OCI-LY3 (cell line): ENCODE data around the gene MYL11.

Experiments
- H2AFZ ChIP-seq: fragments of 200-600, 300-600 bp; shearing (Covaris generic); 2 replicates; pipeline ENCODE4 v1.6.0; 2014; ENCODE audit warnings: antibody characterized with exemption, low read depth, low read length
- H3K27ac ChIP-seq: fragments of 200-600, 300-600 bp; sonication (generic); 2 replicates; pipeline ENCODE4 v1.5.1; 2014; ENCODE audit warnings: mild to moderate bottlenecking, low read length, moderate library complexity, mixed read lengths
- H3K27me3 ChIP-seq: fragments of 200-600, 300-600 bp; sonication (generic); 2 replicates; pipeline ENCODE4 v1.6.1; 2014; ENCODE audit warnings: low read depth, low read length, mixed read lengths
- H3K36me3 ChIP-seq: fragments of 200-600, 300-600 bp; sonication (generic); replicated peaks from 2 replicates; pipeline ENCODE3; 2014; ENCODE audit warnings: low read depth, low read length, mixed read lengths
- H3K4me1 ChIP-seq: fragments of 300-600, 200-600 bp; sonication (generic); 2 replicates; pipeline ENCODE4 v1.6.1; 2014; ENCODE audit warnings: low read length, mixed read lengths
- H3K4me2 ChIP-seq: fragments of 200-600, 300-600 bp; sonication (generic); 2 replicates; pipeline ENCODE4 v1.6.1; 2014; ENCODE audit warnings: low read length, mixed read lengths
- H3K4me3 ChIP-seq: fragments of 300-600, 200-600 bp; sonication (generic); 2 replicates; pipeline ENCODE4 v1.5.1; 2014; ENCODE audit warnings: antibody characterized with exemption, mild to moderate bottlenecking, low read length, moderate library complexity
- H3K79me2 ChIP-seq: fragments of 300-600, 200-600 bp; shearing (Covaris generic); 2 replicates; pipeline ENCODE4 v1.6.1; 2014; ENCODE audit warnings: mild to moderate bottlenecking, low read length, mixed read lengths
- H3K9ac ChIP-seq: fragments of 300-600, 200-600 bp; shearing (Covaris generic); 2 replicates; pipeline ENCODE4 v1.6.0; 2014; ENCODE audit warnings: mild to moderate bottlenecking, low read length, moderate library complexity
- H3K9me3 ChIP-seq: fragments of 200-600, 300-600 bp; shearing (Covaris generic); 2 replicates; pipeline ENCODE4 v1.6.1; 2014; ENCODE audit warnings: low read length, mixed read lengths; ENCODE audit not compliant: insufficient read depth
- H4K20me1 ChIP-seq: fragments of 200-600, 300-600 bp; sonication (generic); 2 replicates; pipeline ENCODE4 v1.6.1; 2016; ENCODE audit warnings: low read length, mixed read lengths; ENCODE audit not compliant: insufficient read depth
- CTCF ChIP-seq: fragments of 200-600, 300-600 bp; sonication (generic); IDR thresholded peaks from 2 replicates; pipeline ENCODE4 v1.5.1; 2014; ENCODE audit warnings: antibody characterized with exemption, low read length, low read depth
- EZH2phosphoT487 ChIP-seq: fragments of 200-600 bp; shearing (Covaris generic); IDR thresholded peaks from 2 replicates; pipeline ENCODE4 v1.6.1; 2018; ENCODE audit warnings: antibody characterized with exemption, mixed run types, low read depth

MYL11 gene

GRCh38 chr16:30371248-30371816 is 3.3 kb upstream of the MYL11 start:
- peak overlapping the region; percentile 86 for H3K9ac ChIP-seq
- peaks cover 30% of the 10 kb centered on the region for H3K4me1 ChIP-seq
- peak overlapping the region; percentile 59 for H3K27ac ChIP-seq
- H3K36me3 ChIP-seq: no peaks in the 10 kb centered on the region
- no peaks in the 10 kb centered on the region for H3K9me3 ChIP-seq
- H3K27me3 ChIP-seq: no peaks in the 10 kb centered on the region
- peak overlapping the region; percentile 83 for H3K4me3 ChIP-seq
- H3K79me2 ChIP-seq: peaks cover 36% of the 10 kb centered on the region
- peaks cover 24% of the 10 kb centered on the region for H4K20me1 ChIP-seq
- no peak overlapping the region; the same call in 1 of the 2 replicates for H2AFZ ChIP-seq
- H3K4me2 ChIP-seq: peak overlapping the region; percentile 97
- TF ChIP-seq EZH2phosphoT487 (no peak), CTCF (no peak)

GRCh38 chr16:30372038-30372712 is 2.4 kb upstream of the MYL11 start:
- Histone ChIP-seq H2AFZ (peak overlapping the region; percentile 17; the same call in 1 of the 2 replicates), H3K4me2 (peak overlapping the region; percentile 97), H3K4me3 (peak overlapping the region; percentile 83), H3K36me3 (no peaks in the 10 kb centered on the region), H3K9ac (peak overlapping the region; percentile 86), H3K79me2 (peaks cover 29% of the 10 kb centered on the region), H3K27me3 (no peaks in the 10 kb centered on the region), H4K20me1 (peaks cover 23% of the 10 kb centered on the region), H3K9me3 (no peaks in the 10 kb centered on the region), H3K27ac (no peak overlapping the region), H3K4me1 (peaks cover 33% of the 10 kb centered on the region)
- TF ChIP-seq EZH2phosphoT487 (no peak), CTCF (no peak)

DNA sequence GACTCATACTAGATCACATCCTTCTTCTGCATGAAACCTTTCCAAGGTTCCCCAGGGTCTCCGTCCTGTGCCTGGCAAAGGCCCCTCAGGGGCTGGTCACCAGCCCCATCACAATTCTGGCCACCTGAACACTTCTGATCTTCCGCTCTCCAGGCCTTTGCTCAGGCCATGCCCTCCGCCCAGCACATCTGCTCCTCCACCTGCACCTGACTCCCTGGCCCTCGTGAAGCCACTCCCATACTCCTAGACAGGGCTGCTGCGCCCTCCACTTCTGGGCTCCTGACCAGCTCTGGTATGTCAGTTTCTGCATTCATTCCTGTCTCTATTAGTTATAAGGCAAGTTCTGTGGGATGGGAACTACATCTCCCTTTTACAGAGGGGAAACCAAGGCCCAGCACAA is 1.9 kb upstream of the MYL11 start:
- H4K20me1 ChIP-seq: peaks cover 18% of the 10 kb centered on the region
- H3K4me3 ChIP-seq: no peak overlapping the region
- TF ChIP-seq CTCF (no peak), EZH2phosphoT487 (no peak)
- no peak overlapping the region for H2AFZ ChIP-seq
- no peaks in the 10 kb centered on the region for H3K27me3 ChIP-seq
- H3K4me1 ChIP-seq: peaks cover 31% of the 10 kb centered on the region
- no peak overlapping the region for H3K27ac ChIP-seq
- no peaks in the 10 kb centered on the region for H3K9me3 ChIP-seq
- peaks cover 23% of the 10 kb centered on the region for H3K79me2 ChIP-seq
- H3K9ac ChIP-seq: no peak overlapping the region
- no peaks in the 10 kb centered on the region for H3K36me3 ChIP-seq
- H3K4me2 ChIP-seq: no peak overlapping the region

- H2AFZ ChIP-seq: no peak overlapping the region
- H3K27me3 ChIP-seq: no peaks in the 10 kb centered on the region
- TF ChIP-seq EZH2phosphoT487: no peak
- no peak for TF ChIP-seq CTCF
- no peaks in the 10 kb centered on the region for H3K9me3 ChIP-seq
- H3K27ac ChIP-seq: no peak overlapping the region
- H3K36me3 ChIP-seq: peaks cover 5% of the 10 kb centered on the region
- H3K9ac ChIP-seq: no peak overlapping the region
- H3K4me2 ChIP-seq: no peak overlapping the region
- peaks cover 21% of the 10 kb centered on the region for H3K4me1 ChIP-seq
- no peak overlapping the region for H3K4me3 ChIP-seq
- no peaks in the 10 kb centered on the region for H4K20me1 ChIP-seq
- H3K79me2 ChIP-seq: peaks cover 9% of the 10 kb centered on the region; the same call in 1 of the 2 replicates
These were observed 1.3 kb downstream of the MYL11 start for GRCh38 chr16:30375864-30376263.
